ENCODE data around the gene KCNH8. TPM values are rescaled to one million over a fixed set of nuclear protein-coding genes. Genes with fewer than 3 reads are reported as not detected.

KCNH8 gene
- total RNA-seq, 1 experiment from 2014 or later, result not detected

DNA sequence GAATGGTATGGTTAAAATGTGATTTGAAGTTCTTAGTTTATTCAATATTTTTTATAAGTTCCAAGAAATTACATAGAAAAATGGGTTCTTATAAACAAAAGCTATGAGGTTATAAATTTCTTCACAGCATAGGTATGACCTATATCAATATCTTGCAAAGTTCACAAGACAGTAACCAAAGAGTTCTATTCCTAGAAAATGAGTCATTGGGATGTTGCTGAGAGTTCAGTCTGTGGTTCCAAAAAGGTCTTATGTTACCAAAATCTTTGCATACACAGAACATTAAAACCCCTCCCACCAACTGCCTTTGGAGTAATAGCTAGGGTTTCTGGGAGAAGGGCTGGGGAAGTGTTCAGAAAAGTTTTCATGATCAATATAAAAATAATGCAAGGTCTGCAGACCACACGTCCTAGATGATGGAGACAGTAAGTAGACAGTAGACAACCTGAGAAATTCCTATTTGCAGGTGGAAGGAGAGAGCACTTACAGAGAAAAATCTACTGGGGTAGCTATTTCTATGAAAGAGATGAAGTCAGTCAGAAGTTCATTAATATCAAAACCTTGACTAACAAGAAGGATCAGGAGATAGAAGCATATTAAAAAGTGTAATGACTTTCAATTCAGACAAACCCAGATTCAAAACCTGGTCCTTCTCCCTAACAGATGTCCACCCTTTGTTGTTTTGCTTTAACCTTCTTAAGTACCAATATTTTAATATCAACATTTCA is 279.3 kb downstream of the KCNH8 start:
- Mint-ChIP-seq H3K4me1 (ENCODE audit: insufficient read depth, unreplicated experiment) (no peaks in the 10 kb centered on the region), H3K9me3 (ENCODE audit: unreplicated experiment) (no peaks in the 10 kb centered on the region), H3K27ac (ENCODE audit: low read depth, unreplicated experiment) (no peak overlapping the region), H3K4me3 (ENCODE audit: unreplicated experiment) (no peak overlapping the region), H3K27me3 (ENCODE audit: insufficient read depth, unreplicated experiment) (no peaks in the 10 kb centered on the region), H3K36me3 (ENCODE audit: insufficient read depth, unreplicated experiment) (no peaks in the 10 kb centered on the region)
- ChIA-PET POLR2A (no interaction called here), CTCF (no interaction called here)
- peak; percentile 30 for DNase-seq (ENCODE audit: unreplicated experiment)
- intact Hi-C loops (cut with micrococcal nuclease), result no loop called here
- no TSS peak for BruUV-seq (replicated peaks)
- TF ChIP-seq, protein P1, sequence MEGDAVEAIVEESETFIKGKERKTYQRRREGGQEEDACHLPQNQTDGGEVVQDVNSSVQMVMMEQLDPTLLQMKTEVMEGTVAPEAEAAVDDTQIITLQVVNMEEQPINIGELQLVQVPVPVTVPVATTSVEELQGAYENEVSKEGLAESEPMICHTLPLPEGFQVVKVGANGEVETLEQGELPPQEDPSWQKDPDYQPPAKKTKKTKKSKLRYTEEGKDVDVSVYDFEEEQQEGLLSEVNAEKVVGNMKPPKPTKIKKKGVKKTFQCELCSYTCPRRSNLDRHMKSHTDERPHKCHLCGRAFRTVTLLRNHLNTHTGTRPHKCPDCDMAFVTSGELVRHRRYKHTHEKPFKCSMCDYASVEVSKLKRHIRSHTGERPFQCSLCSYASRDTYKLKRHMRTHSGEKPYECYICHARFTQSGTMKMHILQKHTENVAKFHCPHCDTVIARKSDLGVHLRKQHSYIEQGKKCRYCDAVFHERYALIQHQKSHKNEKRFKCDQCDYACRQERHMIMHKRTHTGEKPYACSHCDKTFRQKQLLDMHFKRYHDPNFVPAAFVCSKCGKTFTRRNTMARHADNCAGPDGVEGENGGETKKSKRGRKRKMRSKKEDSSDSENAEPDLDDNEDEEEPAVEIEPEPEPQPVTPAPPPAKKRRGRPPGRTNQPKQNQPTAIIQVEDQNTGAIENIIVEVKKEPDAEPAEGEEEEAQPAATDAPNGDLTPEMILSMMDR (IDR thresholded peaks at IDR 0.05; ENCODE audit: unreplicated experiment), result no peak

DNA sequence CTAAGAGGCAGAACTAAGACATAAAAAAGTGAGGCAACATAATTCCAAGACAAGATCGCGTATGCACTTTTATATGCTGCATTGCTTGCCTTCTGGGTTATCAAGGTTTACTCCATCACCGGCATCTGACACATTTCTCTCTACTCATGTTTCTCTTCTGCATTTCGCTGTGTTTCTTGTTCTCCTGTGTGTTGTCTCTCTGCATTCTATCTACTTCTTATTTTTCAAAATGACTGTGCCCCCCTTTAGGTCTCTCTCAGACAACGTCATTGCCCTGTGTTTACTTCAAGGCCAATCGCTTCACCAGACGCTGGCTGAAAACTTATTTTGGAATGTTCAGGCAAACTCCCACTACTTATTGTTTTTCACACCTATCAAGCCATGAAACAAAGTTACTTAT is 280.4 kb downstream of the KCNH8 start:
- TF ChIP-seq, protein P1 (IDR thresholded peaks at IDR 0.05; ENCODE audit: unreplicated experiment), result no peak
- intact Hi-C loops (cut with micrococcal nuclease), result no loop called here
- no peaks in the 10 kb centered on the region for H3K27me3 Mint-ChIP-seq (ENCODE audit: insufficient read depth, unreplicated experiment)
- ChIA-PET CTCF (no interaction called here), POLR2A (no interaction called here)
- H3K4me3 Mint-ChIP-seq (ENCODE audit: unreplicated experiment), result no peak overlapping the region
- H3K27ac Mint-ChIP-seq (ENCODE audit: low read depth, unreplicated experiment), result no peak overlapping the region
- no peaks in the 10 kb centered on the region for H3K9me3 Mint-ChIP-seq (ENCODE audit: unreplicated experiment)
- no peaks in the 10 kb centered on the region for H3K36me3 Mint-ChIP-seq (ENCODE audit: insufficient read depth, unreplicated experiment)
- BruUV-seq (replicated peaks), result no TSS peak
- H3K4me1 Mint-ChIP-seq (ENCODE audit: insufficient read depth, unreplicated experiment), result no peaks in the 10 kb centered on the region
- no peak for DNase-seq (ENCODE audit: unreplicated experiment)

DNA sequence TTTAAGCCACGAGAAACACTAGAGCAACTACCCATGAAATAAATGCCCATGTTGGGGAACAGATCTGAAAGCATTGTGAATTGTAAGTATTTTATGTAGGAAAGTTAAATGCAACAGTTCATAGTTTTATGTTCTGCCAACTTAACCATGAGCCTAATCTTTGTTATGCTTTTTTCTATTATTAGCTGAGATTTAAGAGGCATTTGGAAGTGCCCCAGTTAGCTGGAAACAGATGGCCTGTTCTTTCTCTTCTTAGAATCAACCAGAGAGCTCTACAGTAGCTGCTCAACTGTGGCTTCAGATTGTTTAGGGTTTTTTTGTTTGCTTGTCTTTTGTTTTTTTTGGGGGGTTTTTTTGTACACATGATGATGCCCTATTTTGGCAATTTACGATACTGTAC is 284.4 kb downstream of the KCNH8 start:
- ChIA-PET POLR2A (no interaction called here), CTCF (no interaction called here)

DNA sequence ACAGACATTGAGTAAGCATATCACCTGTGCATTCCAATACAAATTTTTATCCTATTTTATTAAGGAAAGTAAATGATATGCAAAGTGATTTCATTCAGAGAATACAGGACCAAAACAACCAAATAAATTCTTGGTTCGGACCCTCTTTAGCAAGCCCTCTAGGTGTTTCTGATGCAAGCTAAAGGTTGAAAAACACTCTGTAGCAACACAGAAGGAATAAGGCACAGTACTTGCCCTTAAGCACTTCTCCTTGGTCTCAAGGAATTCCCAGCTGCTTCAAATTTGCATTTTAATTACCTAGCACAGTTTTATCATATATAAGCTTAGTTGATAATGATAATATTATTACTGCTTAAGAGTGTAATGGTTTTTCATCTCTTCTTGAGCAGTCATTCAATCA is 288.4 kb downstream of the KCNH8 start:
- ChIA-PET POLR2A (interaction anchor here (0.9 kb wide), 2 partner anchors 14 to 20 kb away, joined by 3 read pairs; no protein-coding TSS in a partner anchor), CTCF (interaction anchor here (1.1 to 1.9 kb wide), 2 partner anchors 88 to 430 kb away, joined by 5 to 9 read pairs; no protein-coding TSS in a partner anchor)
- H3K27ac Mint-ChIP-seq (ENCODE audit: low read depth, unreplicated experiment), result no peak overlapping the region
- no peak overlapping the region for H3K4me3 Mint-ChIP-seq (ENCODE audit: unreplicated experiment)
- no peak for DNase-seq (ENCODE audit: unreplicated experiment)
- peaks cover 24% of the 10 kb centered on the region for H3K27me3 Mint-ChIP-seq (ENCODE audit: insufficient read depth, unreplicated experiment)
- TF ChIP-seq, protein P1 (IDR thresholded peaks at IDR 0.05; ENCODE audit: unreplicated experiment), result no peak
- no peaks in the 10 kb centered on the region for H3K9me3 Mint-ChIP-seq (ENCODE audit: unreplicated experiment)
- no TSS peak for BruUV-seq (replicated peaks)
- intact Hi-C loops (cut with micrococcal nuclease), result no loop called here
- H3K36me3 Mint-ChIP-seq (ENCODE audit: insufficient read depth, unreplicated experiment), result no peaks in the 10 kb centered on the region
- no peaks in the 10 kb centered on the region for H3K4me1 Mint-ChIP-seq (ENCODE audit: insufficient read depth, unreplicated experiment)

More for the DNA sequence above, 284.4 kb downstream of the KCNH8 start:
- H3K27me3 Mint-ChIP-seq (ENCODE audit: insufficient read depth, unreplicated experiment), result no peaks in the 10 kb centered on the region
- TF ChIP-seq, protein P1 (IDR thresholded peaks at IDR 0.05; ENCODE audit: unreplicated experiment), result no peak
- BruUV-seq (replicated peaks), result no TSS peak
- H3K9me3 Mint-ChIP-seq (ENCODE audit: unreplicated experiment), result no peaks in the 10 kb centered on the region
- DNase-seq (ENCODE audit: unreplicated experiment), result no peak
- no peaks in the 10 kb centered on the region for H3K36me3 Mint-ChIP-seq (ENCODE audit: insufficient read depth, unreplicated experiment)
- H3K27ac Mint-ChIP-seq (ENCODE audit: low read depth, unreplicated experiment), result no peak overlapping the region
- H3K4me1 Mint-ChIP-seq (ENCODE audit: insufficient read depth, unreplicated experiment), result no peaks in the 10 kb centered on the region
- intact Hi-C loops (cut with micrococcal nuclease), result no loop called here
- H3K4me3 Mint-ChIP-seq (ENCODE audit: unreplicated experiment), result no peak overlapping the region

Measured in MCF 10A (cell line).